GM18505 (cell line): ENCODE measurements around the gene AVL9.
"Not testable (repeated sequence)": the region's sequence is repeated elsewhere in the genome, so short reads cannot be mapped to it uniquely, and the experiment has no call there.

ENCODE experiments used
- ATAC-seq: cut with Tn5 transposase; IDR thresholded peaks from one replicate; pipeline ENCODE4 v1.9.1; 2021; ENCODE audit not compliant: unreplicated experiment
- POLR2A ChIP-seq: IDR thresholded peaks from 4 replicates; pipeline ENCODE4 v1.6.1; 2011; ENCODE audit warnings: borderline replicate concordance; ENCODE audit not compliant: insufficient read depth, insufficient read length; ENCODE audit errors: extremely low read depth

AVL9 gene

DNA sequence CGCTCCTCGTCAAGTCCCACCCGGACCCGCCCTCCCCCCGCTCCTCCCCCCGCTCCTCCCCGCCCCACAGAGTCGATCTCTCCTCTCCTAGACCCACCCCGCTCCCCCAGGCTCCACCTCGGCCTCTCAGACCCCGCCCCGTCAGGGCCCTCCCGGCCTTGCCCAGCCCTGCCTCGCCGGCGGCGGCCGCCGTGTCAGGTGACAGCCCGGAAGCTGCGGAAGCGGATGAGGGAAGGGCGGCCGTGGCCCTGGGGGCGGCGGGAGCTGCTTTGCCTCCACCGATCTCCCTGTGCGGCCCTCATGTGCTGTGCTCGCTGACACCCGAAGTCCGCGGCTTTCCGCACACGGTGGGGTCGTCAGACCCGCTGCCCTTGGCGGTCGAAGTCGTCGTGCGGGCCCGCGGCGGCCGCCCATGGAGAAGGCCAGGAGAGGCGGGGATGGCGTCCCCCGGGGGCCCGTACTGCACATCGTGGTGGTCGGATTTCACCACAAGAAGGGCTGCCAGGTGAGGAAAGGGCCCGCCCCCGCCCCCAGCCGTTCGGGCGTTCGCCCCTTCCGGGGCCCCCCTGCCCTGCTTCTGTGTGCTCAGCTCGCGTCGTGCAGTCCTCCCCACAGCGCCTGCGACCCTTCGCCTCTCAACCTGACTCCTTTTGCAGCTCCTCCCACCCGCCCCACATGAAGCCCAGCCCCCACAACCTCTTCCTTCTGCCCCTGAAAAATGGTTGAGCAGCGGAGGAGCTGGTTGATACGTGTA lies at the start of gene AVL9:
Gene AVL9, plus strand, starts transcription at position 192 of the 754 bp plus-strand sequence. Its CDS starts 221 bp downstream, at position 413.
- peak; percentile 98 for TF ChIP-seq POLR2A
- ATAC-seq, result peak; percentile 95

DNA sequence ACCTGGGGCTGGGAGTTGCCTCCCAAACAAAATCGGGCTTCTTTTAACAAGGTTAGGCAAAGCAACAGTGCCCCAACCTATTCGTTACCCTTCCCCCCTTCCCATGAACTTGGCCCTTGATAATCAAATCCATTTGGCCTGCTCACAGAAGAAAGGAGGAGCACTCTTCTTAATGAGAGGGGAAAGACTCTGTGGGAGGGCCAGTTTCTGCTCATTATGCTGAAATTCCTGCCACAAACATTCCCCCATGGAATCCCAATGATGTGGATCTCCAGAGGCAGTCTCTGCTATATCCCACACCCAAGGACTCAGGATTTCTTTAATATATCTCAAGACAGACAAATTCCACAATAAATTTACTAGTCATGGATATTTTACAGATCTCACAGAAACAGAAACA lies 48.1 kb upstream of the AVL9 start:
- no peak for TF ChIP-seq POLR2A
- ATAC-seq, result no peak

DNA sequence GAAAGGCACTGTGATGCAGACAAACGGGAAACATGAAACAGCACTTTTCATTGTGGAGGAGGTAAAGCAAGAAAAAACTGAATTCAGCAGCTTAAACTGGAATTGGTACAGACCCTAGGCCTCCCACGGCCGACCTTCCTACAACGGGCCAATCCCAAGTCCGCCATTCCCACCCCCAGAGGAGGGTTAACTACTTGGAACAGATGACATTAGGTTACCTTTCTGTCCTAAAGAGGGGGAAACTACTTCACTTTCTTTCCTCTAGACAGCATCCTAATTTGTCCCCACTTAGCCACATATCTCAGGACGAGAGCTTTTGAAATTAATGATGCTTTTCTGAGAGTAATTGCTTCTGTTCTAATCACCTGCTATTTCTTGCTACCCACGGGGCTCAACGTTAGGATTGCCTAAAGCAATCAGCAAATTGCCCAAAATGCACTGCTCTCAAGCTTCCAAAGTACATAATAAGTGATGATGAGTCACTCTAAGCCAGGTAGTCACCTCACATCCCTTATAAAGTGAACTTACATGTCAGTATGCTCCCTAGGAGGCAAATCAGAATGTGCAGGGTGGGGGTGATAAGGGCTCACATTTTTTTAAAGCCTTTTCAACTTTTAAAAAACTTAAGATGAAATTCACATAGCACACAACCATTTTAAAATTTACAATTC lies 41.8 kb upstream of the AVL9 start:
- no peak for TF ChIP-seq POLR2A
- no peak for ATAC-seq

DNA sequence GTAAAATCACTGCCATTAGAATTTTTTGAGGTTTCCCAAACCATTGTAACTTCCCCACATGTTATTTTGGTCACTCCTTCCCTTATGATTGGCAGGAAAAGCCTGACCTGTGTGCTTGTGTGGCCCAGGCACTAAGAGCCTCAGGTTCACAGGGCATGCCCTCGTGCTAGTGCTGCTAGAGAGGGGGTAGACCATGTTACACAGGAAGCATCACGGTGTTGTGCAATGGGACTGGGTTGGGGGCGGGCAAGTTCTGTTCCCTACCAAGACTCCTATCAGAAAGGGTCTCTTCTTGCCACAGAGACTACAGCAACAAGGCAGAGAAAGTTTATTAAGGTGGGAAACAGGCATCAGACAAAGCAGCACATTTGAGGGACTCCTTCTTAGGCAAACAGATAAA lies 37.3 kb upstream of the AVL9 start:
- no peak for TF ChIP-seq POLR2A
- ATAC-seq, result no peak

DNA sequence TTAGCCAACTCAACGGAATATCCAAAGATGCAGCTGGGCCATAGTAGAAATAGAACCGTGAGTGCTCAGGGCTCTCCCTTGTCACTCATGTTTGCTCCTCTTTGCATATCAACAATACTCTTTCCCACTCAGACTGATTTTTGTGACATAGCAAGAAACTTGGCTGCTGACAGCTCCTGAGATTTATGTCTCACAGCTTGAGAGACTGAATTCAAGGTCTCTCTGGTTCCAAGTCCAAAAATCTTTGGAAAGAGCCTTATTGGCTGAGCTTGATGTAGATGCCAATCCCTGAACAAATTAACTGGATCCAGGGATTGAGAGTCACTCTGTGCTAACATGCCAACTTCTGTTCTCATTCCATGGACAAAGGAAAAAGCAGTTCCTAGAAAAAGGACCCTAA lies 35.5 kb upstream of the AVL9 start:
- no peak for TF ChIP-seq POLR2A
- no peak for ATAC-seq

DNA sequence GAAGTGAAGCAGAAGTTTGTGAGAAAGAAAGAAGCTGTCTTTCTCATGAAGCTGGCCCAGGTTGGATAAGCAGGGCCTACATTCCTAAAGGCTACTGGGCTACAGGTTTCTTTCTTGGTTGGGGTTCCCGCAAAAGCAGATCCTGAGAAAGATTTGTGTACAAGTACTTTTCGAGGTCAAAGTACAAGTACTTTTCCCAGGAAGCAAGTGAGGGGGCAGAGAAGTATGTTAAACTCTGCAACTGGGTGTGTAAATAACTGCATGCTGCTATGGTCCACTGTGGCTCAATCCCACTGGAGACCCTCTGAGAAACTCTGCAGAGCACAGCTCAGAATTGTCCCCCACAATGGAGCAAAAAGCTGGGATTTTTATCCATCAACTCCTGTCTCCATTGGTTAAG lies 33.8 kb upstream of the AVL9 start:
- no peak for ATAC-seq
- no peak for TF ChIP-seq POLR2A

DNA sequence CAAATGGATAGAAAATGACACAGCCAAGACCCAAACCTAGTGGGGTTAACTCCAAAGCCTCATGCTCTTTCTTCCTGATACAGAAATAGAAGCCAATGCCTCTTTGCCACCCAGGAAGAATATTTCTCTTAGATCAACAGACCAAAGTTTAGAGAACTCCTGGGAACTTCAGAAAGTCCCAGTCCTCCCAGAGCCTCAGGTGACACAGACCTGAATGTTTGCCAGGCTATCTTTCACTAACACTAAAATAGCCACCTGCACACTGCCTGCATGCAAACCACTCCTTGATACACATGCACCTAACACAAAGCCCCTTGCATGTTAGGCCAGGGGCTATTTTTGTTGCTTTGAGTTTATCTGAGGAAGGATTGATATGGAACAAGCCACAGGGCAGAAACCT lies 32.8 kb upstream of the AVL9 start:
- no peak for ATAC-seq
- TF ChIP-seq POLR2A, result no peak

DNA sequence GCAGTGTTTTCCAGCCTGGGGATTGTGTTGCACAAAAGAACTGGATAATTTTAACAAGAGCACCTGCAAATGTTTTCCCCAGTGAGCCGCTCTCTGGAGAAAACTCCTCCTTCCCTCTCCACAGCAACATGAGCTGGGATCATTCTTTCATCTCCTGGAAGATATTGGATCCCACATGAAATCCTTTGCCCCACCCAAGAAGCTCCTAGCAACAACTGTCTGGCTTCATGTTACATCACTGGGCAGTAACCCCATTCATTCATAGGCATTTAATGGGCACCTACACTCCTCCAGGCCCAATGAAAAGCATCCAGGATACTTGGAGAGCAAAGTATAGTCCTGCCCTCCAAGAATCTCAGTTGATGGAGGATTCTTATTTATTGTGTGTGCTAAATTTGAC lies 32.3 kb upstream of the AVL9 start:
- no peak for TF ChIP-seq POLR2A
- no peak for ATAC-seq

DNA sequence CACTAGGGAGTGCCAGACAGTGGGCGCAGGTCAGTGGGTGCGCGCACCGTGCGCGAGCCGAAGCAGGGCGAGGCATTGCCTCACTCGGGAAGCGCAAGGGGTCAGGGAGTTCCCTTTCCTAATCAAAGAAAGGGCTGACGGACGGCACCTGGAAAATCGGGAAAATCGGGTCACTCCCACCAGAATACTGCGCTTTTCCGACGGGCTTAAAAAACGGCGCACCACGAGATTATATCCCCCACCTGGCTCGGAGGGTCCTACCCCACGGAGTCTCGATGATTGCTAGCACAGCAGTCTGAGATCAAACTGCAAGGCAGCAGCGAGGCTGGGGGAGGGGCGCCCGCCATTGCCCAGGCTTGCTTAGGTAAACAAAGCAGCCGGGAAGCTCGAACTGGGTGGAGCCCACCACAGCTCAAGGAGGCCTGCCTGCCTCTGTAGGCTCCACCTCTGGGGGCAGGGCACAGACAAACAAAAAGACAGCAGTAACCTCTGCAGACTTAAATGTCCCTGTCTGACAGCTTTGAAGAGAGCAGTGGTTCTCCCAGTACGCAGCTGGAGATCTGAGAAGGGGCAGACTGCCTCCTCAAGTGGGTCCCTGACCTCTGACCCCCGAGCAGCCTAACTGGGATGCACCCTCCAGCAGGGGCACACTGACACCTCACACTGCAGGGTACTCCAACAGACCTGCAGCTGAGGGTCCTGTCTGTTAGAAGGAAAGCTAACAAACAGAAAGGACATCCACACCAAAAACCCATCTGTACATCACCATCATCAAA lies 30.5 kb upstream of the AVL9 start:
- ATAC-seq, result not testable (repeated sequence)

DNA sequence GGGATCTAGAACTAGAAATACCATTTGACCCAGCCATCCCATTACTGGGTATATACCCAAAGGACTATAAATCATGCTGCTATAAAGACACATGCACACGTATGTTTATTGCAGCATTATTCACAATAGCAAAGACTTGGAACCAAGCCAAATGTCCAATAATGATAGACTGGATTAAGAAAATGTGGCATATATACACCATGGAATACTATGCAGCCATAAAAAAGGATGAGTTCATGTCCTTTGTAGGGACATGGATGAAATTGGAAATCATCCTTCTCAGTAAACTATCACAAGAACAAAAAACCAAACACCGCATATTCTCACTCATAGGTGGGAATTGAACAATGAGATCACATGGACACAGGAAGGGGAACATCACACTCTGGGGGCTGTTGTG lies 25.3 kb upstream of the AVL9 start:
- not testable (repeated sequence) for ATAC-seq

DNA sequence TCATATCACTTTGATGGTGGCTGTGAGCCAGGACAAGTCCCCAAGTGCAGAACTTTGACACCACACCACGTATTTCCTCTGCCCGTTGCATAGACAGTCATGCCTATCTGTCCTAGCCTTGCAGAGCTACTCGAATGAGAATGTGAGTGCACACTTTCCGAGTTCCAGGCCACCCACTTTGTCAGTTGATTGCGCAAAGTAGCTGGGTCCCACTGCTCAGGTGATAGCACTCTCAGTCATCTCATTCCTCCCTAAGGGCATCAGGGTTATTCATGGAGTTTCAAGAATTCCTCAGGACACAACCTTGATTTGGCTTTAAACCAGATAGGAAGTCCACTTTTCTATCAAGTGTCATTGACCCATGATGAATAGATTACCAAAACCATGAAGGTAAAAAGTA lies 24.4 kb upstream of the AVL9 start:
- ATAC-seq, result no peak
- no peak for TF ChIP-seq POLR2A

DNA sequence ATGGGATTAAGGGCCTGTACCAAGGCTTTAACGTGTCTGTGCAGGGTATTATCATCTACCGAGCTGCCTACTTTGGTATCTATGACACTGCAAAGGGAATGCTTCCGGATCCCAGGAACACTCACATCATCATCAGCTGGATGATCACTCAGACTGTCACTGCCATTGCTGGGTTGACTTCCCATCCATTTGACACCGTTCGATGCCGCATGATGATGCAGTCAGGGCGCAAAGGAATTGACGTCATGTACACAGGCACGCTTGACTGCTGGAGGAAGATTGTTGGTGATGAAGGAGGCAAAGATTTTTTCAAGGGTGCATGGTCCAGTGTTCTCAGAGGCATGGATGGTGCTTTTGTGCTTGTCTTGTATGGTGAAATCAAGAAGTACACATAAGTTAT lies 23.3 kb upstream of the AVL9 start:
- no peak for ATAC-seq

DNA sequence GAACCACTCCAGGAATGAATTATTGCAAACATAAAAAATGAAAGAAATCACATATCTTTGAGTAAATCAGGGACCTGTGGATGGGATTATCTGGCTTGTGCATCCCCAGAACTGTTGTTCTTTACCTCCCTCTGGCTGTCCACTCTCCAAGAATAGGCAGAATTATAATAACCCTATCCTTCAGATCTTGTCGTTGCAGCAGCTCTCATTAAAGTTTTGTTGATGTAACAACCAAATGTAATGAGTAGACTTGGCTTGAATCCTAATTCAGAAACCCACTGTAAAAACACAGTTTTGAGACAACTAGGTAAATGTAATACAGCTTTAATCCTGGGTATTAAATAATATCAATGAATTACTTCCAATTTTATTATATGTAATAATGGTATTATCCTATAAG lies 21.3 kb upstream of the AVL9 start:
- no peak for ATAC-seq

More for the DNA sequence above, 23.3 kb upstream of the AVL9 start:
- TF ChIP-seq POLR2A, result no peak

More for the DNA sequence above, 21.3 kb upstream of the AVL9 start:
- no peak for TF ChIP-seq POLR2A
